ENCODE results near the gene MALRD1. TPM values are rescaled to one million over a fixed set of nuclear protein-coding genes. Genes with fewer than 3 reads are reported as not detected.

MALRD1 gene
- total RNA-seq, 1 donor from 2014 or later = 0.28 TPM

DNA sequence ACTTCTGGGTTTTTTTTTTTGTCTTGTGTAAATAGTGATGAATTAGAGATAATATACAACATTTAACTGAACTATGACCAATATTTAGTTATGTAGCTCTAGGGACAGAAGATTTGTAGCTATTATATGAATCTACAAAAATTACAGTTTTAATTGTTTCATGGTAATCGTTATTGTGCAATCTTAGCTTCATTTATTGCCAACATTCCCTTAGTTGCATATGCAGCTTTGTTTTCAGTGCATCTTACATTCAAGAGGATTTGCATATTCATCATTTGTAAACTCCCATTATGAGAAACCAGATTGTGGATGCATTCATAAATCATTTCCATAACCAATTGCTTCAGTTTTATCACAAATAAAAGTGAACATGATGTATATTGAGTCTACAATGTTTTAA lies 68.8 kb downstream of the MALRD1 start:
- no peaks in the 10 kb centered on the region for H3K9me3 Mint-ChIP-seq (ENCODE audit: unreplicated experiment)
- no peaks in the 10 kb centered on the region for H3K36me3 Mint-ChIP-seq (ENCODE audit: low read depth, unreplicated experiment)
- no peaks in the 10 kb centered on the region for H3K4me1 Mint-ChIP-seq (ENCODE audit: unreplicated experiment)
- no peak overlapping the region for H3K4me3 Mint-ChIP-seq (ENCODE audit: unreplicated experiment)
- TF ChIP-seq, protein P1, sequence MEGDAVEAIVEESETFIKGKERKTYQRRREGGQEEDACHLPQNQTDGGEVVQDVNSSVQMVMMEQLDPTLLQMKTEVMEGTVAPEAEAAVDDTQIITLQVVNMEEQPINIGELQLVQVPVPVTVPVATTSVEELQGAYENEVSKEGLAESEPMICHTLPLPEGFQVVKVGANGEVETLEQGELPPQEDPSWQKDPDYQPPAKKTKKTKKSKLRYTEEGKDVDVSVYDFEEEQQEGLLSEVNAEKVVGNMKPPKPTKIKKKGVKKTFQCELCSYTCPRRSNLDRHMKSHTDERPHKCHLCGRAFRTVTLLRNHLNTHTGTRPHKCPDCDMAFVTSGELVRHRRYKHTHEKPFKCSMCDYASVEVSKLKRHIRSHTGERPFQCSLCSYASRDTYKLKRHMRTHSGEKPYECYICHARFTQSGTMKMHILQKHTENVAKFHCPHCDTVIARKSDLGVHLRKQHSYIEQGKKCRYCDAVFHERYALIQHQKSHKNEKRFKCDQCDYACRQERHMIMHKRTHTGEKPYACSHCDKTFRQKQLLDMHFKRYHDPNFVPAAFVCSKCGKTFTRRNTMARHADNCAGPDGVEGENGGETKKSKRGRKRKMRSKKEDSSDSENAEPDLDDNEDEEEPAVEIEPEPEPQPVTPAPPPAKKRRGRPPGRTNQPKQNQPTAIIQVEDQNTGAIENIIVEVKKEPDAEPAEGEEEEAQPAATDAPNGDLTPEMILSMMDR (IDR thresholded peaks at IDR 0.05; ENCODE audit: unreplicated experiment) = no peak
- peaks cover 2% of the 10 kb centered on the region for H3K27me3 Mint-ChIP-seq (ENCODE audit: unreplicated experiment)
- DNase-seq (ENCODE audit: low spot score) = no peak
- H3K27ac Mint-ChIP-seq (ENCODE audit: unreplicated experiment) = no peak overlapping the region

DNA sequence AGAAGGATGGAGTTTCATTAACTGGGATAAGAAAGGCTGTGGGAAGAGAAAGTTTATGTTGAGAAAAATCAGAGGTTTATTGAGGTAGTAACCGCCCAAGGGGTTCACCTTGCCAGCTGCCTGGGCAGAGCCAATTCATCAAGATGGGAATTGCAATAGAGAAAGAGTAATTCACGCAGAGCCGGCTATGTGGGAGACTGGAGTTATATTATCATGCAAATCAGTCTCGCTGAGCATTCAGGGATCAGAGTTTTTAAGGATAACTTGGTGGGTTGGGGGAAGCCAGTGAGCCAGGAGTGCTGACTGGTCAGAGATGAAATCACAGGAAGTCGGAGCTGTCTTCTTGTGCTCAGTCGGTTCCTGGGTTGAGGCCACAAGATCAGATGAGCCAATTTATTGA lies 70.6 kb downstream of the MALRD1 start:
- Mint-ChIP-seq H3K36me3 (ENCODE audit: low read depth, unreplicated experiment) (no peaks in the 10 kb centered on the region), H3K9me3 (ENCODE audit: unreplicated experiment) (no peaks in the 10 kb centered on the region), H3K4me1 (ENCODE audit: unreplicated experiment) (no peaks in the 10 kb centered on the region), H3K27me3 (ENCODE audit: unreplicated experiment) (no peaks in the 10 kb centered on the region), H3K4me3 (ENCODE audit: unreplicated experiment) (no peak overlapping the region), H3K27ac (ENCODE audit: unreplicated experiment) (no peak overlapping the region)
- no peak for DNase-seq (ENCODE audit: low spot score)
- TF ChIP-seq, protein P1 (IDR thresholded peaks at IDR 0.05; ENCODE audit: unreplicated experiment) = no peak

DNA sequence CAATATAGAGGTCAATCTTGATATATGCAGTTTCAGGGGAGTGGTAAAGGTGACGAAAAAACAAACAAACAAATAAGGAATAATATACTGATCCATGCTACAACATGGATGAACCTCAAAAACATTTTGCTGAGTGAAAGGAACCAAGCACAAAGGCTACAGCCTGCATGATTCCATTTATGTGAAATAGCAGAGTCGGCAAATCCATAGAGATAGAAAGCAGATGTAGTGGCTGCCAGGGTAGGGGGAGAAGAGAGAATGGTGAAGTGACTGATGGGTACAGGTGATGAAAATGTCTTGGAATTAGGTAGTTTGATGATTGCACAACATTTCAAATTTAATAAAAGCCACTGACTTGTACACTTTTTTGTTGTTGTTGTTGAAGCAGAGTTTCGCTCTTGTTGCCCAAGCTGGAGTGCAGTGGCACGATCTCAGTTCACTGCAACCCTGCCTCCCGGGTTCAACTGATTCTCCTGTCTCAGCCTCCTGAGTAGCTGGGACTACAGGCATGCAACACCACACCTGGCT lies 71.8 kb downstream of the MALRD1 start:
- no peaks in the 10 kb centered on the region for H3K4me1 Mint-ChIP-seq (ENCODE audit: unreplicated experiment)
- no peak overlapping the region for H3K4me3 Mint-ChIP-seq (ENCODE audit: unreplicated experiment)
- TF ChIP-seq, protein P1 (IDR thresholded peaks at IDR 0.05; ENCODE audit: unreplicated experiment) = no peak
- H3K27ac Mint-ChIP-seq (ENCODE audit: unreplicated experiment) = no peak overlapping the region
- DNase-seq (ENCODE audit: low spot score) = no peak
- H3K9me3 Mint-ChIP-seq (ENCODE audit: unreplicated experiment) = no peaks in the 10 kb centered on the region
- peaks cover 1% of the 10 kb centered on the region for H3K27me3 Mint-ChIP-seq (ENCODE audit: unreplicated experiment)
- H3K36me3 Mint-ChIP-seq (ENCODE audit: low read depth, unreplicated experiment) = no peaks in the 10 kb centered on the region

DNA sequence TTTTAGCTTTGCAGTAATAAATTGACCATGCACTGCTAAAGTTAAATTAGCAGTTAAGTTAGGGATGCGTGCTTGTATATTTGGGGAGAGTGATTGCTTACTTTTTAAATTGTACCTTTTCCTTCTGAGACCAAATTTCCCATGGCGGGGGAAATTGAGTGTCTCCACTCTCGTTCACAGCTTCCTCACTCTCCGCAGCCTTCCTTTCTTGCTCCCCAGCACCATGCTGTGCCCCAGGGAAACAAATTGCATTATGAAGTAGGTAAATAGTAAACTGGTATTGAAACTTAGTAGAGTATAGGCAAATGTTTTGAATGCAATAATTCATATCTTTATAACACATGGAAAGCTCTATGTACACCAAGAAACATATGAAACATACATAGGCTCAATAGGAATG lies 85.4 kb downstream of the MALRD1 start:
- Mint-ChIP-seq H3K36me3 (ENCODE audit: low read depth, unreplicated experiment) (no peaks in the 10 kb centered on the region), H3K9me3 (ENCODE audit: unreplicated experiment) (no peaks in the 10 kb centered on the region), H3K27me3 (ENCODE audit: unreplicated experiment) (no peaks in the 10 kb centered on the region), H3K4me3 (ENCODE audit: unreplicated experiment) (no peak overlapping the region), H3K4me1 (ENCODE audit: unreplicated experiment) (peaks cover 4% of the 10 kb centered on the region), H3K27ac (ENCODE audit: unreplicated experiment) (no peak overlapping the region)
- DNase-seq (ENCODE audit: low spot score) = no peak
- TF ChIP-seq, protein P1 (IDR thresholded peaks at IDR 0.05; ENCODE audit: unreplicated experiment) = no peak

DNA sequence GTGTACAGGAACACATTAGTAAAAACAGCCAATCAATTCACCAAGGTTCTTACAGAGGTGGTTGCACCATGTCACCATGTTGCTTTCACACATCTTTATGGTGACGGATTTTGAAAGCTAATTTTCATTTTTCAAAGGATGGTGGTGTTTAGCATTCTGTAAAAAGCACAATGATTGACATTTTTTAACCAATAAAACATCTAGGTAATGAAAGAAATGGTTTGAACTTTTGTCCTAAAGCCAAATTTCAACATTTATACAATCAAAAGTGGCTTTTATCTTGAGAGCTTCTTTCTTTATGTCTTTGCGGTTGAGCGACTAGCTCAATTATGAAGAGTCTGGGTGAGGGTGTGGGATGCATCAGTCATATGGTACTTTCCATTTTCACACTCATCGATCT lies 94.4 kb downstream of the MALRD1 start:
- Mint-ChIP-seq H3K4me3 (ENCODE audit: unreplicated experiment) (no peak overlapping the region), H3K36me3 (ENCODE audit: low read depth, unreplicated experiment) (no peaks in the 10 kb centered on the region), H3K27ac (ENCODE audit: unreplicated experiment) (no peak overlapping the region), H3K4me1 (ENCODE audit: unreplicated experiment) (no peaks in the 10 kb centered on the region), H3K9me3 (ENCODE audit: unreplicated experiment) (no peaks in the 10 kb centered on the region), H3K27me3 (ENCODE audit: unreplicated experiment) (no peaks in the 10 kb centered on the region)
- TF ChIP-seq, protein P1 (IDR thresholded peaks at IDR 0.05; ENCODE audit: unreplicated experiment) = no peak
- DNase-seq (ENCODE audit: low spot score) = no peak
